Stimulated activated CD8-positive, alpha-beta memory T cell treated with anti-CD3 and anti-CD28 coated beads, Interleukin-12 subunit alpha, Interleukin-12 subunit beta, amount 100 ng/mL, for 4 hours (primary cell): ENCODE measurements around the gene AFAP1L2.
"Not testable (repeated sequence)": the region's sequence is repeated elsewhere in the genome, so short reads cannot be mapped to it uniquely, and the experiment has no call there.

Experiments
- DNase-seq: peaks from one replicate; pipeline ENCODE4 v3.0.0-alpha.2; 2020; ENCODE audit warnings: low read depth

The AFAP1L2 gene

DNA sequence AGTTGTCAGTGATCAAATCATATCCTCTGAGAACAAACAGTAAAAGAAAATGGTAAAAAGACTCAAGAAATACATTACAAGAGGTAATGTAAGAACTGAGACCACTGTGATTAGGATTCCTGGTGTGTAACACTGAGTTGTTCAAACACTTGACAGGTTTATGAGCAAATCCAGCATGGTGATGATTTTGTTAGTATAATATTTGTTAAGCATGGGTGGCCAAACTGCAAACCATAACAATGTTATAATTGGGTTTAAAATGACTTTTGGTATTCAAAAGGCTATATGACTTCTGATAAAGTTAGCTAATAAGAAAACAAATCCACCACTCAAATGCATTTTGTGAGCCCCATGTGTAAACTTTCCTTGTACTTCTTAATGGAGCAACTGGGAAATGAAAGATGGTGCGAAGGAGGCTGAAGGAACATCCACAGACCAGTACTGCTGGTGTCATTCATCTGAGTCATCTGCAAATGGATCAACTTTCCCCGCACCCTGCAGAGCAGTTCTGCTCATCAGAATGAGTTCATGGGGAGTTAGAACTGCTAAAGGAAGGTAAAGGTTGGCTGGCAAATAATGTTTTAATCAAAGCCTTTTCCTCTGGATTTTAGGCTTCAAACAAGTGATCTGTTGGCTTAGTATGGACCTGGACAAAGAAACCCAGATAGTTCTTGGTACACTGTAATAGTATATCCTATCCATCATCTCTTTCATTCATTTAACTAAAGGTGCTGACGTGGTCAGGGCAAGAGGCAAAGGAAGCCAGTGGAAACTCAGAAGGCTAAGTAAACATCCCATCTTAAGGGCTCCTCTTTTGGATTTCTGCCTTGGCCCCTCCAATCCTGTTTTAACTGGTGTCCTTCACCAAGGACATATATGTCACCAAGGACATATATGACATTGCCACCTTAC is 45.0 kb downstream of the AFAP1L2 start:
- DNase-seq = no peak

DNA sequence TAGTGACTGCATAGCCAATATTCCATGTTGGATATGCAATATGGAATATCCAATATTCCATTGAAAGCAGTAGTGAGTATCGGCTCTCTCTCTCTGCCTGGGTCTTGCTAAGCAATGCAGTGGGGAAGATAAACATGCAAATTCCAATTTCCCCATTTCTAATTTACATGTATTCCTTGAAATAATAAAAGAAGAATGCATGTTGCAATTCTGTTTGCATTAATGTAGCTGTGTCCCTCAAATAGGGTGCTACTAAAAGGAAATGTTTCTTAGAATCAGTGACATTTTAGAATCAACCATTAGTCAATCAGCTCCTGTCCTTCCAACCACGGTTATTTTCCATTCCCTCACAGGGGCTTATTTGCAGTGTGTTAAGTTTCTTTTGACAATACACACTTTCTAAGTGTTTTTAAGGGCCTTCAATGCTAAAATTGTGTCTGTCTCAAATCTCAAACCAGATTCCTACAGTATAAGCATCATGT is 46.7 kb downstream of the AFAP1L2 start:
- DNase-seq = no peak

DNA sequence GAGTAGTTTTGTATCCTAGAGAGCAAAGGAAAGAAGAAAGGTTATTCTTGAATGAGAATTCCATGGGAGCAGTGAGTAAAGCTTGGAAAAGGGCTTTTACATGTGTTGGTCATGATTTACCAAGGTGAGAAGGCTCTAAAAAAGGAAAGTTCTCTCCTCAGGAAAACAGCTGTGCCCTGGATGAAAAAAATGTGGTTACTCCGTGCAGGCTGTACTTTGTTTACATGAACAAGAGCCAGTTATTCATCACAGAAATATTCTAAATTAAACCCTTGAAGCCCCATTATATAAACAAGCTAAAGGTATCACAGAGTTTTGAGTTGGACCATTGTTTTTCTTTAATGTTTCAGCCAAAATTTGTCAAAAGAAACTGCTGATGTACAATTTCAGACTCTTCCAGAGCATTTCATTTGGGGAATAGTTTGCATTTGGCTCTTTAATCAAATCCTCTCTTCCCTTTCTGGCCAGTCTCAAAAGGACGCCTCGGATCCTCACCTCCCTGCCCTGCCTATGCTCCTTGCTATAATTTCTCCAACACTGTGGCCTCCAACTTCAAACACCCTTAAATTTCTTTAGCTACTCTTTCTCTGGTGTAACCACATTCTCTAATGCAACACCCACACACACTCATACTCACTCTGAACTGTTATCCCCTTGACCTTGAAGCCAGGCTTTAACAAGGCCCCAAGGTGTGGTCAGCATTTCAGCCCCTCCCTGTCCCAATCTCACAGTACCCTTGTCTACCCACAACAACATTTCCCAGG is 47.4 kb downstream of the AFAP1L2 start:
- DNase-seq = no peak

DNA sequence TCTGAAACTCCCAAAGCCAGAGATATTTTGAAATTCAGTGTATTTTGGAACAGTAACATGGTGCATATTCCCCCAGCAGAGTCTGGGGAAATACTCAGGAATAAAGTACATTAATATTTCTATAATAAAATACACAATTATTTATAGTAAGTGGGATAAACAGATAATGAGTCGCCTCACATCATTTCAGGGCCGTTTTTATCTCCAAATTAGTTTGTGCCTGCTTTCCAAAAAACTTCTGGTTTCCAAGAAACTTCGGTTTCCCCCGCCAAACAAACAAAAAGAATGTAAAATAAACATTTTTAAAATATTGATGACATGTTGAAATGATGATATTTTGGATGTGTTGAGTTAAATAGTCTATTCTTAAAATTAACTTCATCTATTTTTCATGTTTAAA is 48.2 kb downstream of the AFAP1L2 start:
- no peak for DNase-seq

DNA sequence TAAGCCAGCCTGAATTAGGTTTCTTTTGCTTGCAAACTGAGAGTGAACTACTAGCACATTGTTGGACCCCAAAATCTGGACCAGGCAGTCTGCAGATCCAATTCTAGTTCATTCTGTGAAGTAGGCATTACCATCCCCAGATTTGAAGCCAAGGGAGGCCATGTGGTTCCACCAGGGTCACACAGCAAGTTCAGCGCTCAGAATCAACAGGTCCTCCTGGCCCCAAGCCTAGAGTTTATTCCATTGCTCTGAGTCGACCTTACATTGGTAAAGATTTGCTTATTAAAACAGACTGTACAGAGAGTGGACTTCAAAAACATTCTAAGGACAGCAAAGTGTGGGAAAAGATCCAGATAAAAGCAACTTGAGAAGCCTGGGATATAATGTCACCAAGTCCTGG is 50.9 kb downstream of the AFAP1L2 start:
- DNase-seq = no peak

DNA sequence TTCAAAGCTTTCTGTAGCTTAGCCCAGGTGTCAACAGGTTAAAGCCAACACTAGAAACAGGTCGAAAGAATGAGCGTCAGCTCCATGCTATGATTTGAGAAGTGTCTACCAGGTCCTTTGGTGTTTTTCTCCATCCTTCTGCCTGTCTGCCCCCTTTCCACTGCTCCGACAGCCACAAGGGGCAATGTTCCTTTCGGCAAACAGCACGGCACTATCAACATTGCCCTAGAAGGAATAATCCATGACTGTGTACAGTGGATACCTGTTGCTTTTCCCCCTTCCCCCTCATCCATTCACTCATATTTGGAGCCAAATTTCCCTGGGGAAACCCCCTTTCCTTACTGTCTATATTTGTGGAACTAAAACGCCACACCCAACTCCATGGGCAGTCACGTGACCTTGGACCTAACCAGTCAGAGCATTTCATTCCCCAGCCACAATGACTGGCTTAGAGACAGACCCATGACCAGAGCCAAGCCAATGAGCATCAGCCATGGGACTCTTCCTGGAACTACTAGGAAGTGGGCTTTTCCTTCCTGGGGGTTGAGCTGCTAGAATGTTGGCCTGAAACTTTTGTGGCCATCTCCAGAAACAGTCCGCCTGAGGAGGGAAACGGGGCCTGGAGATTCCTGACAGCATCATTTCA is 51.5 kb downstream of the AFAP1L2 start:
- no peak for DNase-seq

DNA sequence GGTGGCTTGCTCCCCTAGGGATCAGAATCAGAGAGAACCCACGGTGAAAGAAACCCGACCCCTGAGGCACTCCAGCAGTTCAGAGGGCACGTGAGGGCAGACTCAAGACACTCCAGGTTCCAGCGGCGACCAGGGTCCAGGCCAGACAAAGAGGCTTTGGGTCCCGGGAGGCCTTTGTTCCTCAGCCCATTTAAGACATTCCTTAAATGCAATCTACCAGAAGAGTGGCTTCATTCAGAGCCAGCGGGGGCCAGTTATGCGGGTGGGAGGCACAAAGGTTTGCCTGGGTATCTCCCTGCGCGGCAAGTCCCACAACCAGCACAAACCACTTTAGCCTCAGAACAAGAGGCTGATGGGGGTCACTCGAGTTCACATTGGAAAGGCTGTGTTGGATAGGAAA is 53.6 kb downstream of the AFAP1L2 start:
- DNase-seq = no peak

DNA sequence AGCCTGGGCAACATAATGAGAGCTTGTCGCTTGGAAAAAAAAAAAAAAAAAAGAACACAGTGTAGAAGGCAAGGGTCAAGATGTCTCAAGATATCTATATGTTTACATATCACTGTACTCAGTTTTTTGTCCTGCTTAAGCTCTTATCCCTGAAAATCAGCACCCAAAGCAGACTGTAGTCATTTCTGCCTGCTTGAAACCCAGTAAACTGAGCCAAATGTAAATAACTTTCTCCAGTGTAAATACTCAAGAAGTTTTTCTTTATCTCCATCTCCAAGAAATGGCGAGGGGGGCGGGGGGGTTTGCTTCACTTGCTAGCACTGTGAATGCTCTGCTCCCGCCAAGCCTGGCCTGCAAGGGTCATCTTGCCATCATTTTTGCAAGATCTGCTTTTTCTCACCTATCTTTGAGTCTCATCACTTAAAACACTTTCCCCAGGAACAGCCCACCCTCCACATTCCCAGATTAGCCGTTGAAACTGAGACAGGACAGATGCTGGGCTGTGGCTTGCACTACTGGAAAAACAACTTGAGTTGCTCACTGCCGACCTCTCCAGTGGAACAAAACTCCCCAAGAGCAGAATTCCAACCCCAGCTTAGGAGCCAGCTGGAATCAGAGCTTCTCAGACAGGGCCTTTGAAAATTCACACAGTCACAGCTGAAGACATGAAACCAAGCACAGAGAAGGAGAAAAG is 54.6 kb downstream of the AFAP1L2 start:
- DNase-seq = no peak

DNA sequence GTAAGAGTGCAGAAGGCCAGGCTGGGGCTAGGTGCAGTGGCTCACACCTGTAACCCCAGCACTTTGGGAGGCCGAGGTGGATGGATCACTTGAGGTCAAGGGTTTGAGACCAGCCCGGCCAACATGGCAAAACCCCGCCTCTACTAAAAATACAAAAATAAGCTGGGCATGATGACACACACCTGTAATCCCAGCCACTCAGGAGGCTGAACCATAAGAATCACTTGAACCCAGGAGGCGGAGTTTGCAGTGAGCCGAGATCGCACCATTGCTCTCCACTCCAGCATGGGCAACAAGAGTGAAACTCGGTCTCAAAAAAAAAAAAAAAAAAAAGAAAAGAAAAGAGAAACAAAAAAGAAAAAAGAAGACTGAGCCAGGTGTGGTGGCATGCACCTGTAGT is 55.2 kb downstream of the AFAP1L2 start:
- not testable (repeated sequence) for DNase-seq

DNA sequence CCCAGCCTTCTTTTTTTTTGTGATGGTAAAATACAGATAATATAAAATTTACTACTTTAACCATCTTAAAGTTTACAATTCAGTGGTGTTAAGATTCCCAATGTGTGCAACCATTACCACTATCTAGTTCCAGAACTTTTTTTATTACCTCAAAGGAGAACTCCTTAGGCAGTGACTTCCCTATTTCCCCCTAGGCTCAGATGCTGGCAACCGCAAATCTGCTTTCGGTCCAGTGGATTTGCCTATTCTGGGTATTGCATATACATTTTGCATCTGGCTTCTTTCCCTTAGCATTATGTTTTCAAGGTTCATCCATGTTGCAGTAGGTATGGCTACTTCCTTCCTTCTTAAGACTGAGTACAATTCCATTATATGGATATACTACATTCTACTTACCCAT is 56.5 kb downstream of the AFAP1L2 start:
- DNase-seq = no peak

DNA sequence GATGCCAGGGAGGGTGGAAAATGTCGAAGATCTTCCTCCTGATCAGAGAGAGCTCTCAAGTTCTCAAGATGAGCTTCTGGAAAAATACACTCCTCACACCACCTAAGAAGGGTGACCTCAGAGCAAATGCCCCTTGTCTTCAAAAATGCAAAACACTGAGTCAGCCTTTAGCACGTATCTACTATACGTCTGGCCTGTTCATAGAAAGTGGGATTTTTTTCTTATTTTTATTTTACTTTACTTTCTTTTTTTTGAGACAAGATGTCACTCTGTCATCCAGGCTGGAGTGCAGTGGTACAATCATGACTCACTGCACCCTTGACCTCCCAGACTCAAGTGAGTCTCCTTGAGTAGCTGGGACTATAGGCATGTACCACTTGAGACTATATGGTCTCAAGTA is 57.1 kb downstream of the AFAP1L2 start:
- DNase-seq = no peak

DNA sequence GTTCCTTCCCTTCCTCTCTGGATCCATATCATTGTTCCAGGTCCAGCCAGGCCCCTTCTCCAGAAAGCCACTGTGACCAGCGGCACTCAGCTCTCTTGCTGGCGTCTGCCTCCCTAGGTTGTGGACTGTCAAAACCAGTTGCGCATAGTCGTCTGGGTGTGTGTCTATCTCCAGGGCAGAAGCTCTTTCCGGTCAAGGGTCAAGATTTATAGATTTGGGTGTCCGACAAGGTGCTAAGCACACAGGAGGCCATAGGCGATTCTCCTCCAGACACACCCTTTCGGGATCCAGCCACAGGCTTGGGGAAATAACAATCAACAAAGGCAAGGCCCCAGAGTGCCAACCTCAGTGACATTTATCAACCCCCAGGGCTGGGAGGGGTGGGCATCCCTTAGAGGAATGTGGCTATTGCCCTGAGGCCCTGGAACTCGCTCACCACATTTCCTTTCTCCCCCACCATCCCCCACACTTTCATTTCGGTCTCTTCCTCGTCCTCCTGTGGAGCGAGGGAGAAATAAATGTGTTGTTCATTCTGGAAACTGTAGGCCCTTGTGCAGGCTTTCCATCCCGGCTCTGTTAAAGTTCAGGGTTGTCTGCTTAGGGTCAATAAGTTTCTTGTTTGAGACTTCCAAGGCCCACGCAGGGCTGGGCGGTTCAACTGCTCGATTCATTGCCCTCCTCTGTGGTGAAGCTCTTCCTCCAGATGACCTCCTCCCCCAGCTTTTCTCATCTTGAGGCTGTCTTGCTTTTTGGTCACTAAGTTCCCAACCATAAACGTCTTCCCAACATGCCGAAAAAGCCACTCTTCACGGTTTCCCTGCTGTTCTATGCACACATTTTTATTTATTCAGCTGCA is 57.9 kb downstream of the AFAP1L2 start:
- no peak for DNase-seq

DNA sequence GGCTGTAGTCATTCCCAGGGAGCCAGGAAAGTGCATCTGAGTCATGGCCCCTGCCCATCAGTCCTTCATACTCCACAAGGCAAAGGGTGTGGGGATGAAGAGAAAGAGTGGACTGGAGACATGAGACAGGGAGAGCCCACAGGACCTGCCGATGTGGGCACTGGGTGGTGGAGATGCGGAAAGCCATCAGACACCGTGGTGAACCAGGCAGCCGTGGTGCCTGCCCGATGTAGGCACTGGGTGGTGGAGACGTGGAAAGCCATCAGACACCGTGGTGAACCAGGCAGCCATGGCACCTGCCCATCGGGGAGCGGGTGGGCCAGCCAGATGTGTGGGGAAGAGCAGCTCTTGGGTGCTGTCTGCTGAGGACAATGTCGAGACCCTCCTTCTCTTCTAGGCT is 58.6 kb downstream of the AFAP1L2 start:
- no peak for DNase-seq

DNA sequence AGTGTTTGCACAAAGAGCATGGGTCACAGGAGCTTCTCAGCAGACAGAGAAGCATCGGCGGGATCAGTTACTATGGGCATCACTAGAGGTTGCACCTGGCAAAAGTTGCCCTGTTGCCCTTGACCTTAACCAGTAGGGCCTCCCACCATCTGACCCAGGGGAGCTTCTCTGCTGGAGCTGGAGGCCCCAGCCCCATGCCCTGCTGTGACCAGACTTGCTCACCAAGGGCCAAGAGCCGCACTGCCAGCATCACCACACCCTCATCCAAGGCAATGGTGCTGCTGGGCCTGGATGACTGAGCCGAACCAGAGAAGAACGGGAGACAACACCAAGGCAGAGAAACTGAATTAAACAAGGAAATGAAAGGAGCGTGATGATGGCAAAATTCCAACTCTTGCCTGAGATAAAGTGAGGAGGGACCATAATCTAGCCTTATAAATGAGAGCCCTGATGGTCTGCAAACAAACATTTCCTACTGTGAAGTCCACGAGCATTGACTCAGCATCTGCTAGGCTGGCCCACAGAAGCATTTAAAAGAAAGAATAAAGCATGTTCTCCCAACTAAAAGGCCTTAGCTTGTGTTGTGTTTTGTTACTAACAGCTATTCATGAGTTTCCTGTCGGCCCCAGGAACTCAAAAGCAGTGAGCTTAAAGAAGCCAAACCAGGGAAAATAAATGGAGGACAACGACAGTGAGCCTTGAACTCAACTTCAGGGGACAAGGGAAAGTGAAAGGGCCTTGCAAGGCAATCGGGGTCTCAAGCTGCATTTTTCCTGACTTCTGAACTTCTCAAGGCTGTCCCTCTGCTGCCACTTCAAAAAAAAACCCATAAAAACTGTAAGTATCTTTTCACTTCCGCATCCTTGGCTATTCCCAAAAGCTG is 60.4 kb downstream of the AFAP1L2 start:
- no peak for DNase-seq

DNA sequence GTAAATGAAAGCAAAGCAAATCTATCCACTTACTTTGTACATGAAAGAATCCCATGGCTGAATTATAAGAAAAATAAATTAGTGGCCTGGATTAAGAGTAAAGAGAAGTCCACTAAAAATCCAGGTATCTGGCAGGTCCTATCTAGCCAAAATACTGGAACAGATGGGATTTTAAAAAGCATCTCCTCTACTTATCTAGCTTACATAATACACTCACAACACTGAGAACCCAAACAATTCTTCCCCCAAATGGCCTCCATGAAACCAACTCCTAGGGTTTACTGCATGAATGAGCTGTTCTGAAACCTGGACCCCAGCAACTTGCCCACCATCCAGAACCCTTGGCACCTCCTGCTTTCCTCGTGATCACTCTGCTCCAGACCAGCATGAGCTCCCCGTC is 61.3 kb downstream of the AFAP1L2 start:
- no peak for DNase-seq

DNA sequence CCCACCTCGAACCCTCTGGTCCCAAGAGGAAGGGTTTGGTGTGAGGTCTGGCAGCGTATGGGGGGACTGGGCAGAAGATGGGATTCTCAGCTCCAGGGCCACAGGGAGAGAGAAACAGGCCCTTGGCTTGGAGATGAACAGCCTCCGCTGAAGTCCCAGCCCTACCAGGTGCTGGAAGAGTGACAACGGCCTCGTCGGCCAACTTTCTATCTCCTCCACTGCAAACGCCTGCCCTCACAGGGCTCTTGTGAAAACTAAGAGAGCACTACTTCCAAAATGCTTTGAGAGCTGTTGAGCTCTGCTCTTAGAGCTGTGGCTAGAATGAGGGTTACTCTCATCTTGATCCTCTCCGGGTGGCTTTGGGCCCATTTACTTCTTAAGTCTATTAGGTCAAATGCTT is 63.5 kb downstream of the AFAP1L2 start:
- DNase-seq = no peak

DNA sequence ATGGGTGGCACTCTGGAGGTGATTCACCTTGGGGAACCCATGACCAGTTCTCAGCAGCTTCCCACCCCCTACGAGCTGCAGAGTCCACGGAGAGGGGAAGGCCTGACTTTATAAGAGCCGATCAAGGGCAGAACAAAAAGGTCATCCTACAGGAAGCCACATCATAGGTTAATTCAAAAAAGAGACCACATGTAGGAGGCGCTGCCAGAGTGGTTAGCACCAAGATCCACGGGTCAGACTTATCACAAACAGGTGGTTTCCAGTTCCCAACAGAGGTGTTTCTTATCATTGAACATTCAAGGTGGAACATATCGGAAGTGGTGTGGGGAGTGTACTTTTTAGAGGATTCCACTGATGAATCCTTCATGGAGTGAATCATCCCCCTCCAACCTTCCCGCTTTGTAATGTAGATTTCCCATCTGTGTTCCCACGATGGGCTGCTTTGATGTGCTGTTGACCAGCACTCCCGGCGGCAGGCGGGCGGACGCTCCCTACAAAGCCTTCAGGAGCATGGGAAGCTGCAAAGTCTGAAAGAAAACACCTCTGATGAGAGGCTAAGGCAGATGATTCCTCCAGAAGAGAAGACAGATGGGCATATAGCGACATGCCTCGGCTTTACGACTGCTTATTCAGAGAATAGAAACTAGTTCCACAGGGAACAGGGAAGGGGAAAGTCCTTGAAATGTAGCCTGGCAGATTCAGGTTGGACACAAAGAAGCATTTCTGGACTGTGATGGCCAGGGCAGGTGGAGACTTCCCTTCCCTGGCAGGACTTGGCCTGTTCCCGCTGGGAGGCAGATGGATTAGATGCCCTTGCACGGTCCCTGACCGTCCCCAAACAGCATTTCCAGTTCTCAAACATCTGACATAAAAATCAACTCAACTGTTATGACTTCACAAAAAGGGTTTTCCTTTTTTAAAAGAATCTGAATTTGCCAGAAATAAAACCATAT is 66.5 kb downstream of the AFAP1L2 start:
- no peak for DNase-seq

DNA sequence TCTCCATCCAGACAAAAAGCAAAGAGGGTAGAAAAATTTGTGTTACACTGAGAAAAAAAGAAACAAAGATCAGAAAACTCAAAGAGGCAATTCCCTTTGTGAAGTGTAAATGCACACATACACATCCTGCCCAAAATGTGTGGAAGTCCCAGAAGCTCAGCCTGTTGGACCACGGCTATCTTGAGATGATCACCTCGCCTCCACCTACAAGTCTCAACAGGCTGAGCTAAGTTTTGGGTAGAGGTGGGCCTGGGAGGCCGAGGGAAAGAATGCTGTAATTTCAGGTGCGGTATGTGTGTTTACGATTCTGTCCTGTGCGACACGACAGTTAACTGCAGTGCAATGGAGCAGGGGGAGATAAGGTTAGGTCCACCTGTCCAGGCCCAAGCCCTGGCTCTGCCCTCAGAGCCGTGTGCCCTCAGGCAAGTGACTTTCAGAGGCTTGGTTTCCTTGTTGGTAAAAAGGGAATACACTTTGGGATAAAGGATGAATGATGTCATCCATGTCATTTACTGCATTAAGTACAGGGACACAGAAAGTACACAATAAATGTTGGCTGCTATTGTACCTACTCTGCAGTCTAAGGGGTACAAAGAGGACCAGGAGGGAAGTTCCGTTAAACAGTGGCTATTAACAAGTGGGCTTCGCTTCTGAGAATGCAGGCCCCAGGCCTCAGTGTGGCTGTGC is 67.3 kb downstream of the AFAP1L2 start:
- no peak for DNase-seq
